Endothelial cell of umbilical vein (primary cell): Measurements from ENCODE around the gene CWC27. TPM values are rescaled to one million over a fixed set of nuclear protein-coding genes. Genes with fewer than 3 reads are reported as not detected.

Experiments
- BruUV-seq: library from RNA; stranded (reverse); fragments of 400-500 nt; replicated peaks from 2 replicates; lab custom pipeline; 2021; lab: Mats Ljungman, UMichigan
- CTCF ChIA-PET: fragments of 300-600, 350-600 bp; sonication (Branson Sonifier 250); formaldehyde crosslinking; loops from one replicate; lab custom pipeline; 2021; ENCODE audit warnings: antibody characterized with exemption, inconsistent platforms; lab: Charles Lee
- POLR2A ChIA-PET: fragments of 300-600, 350-600 bp; sonication (Branson Sonifier 250); formaldehyde crosslinking; loops from one replicate; lab custom pipeline; 2021; ENCODE audit warnings: antibody characterized with exemption, inconsistent platforms; lab: Charles Lee
- DNase-seq: peaks from one replicate; pipeline ENCODE4 v3.0.0-alpha.2; 2011; ENCODE audit warnings: low read depth, low spot score
- FAIRE-seq: peaks from 2 replicates; lab custom pipeline; 2011; peaks lifted over from hg19 to GRCh38; lab: Jason Lieb, UNC
- H2AFZ ChIP-seq: 2 replicates; pipeline ENCODE4 v1.6.0; 2012; ENCODE audit warnings: low read depth, low read length, control low read depth, inconsistent platforms
- H3K27ac ChIP-seq: 2 replicates; pipeline ENCODE4 v1.5.1; 2011; ENCODE audit warnings: low read depth, mild to moderate bottlenecking, control low read depth, low read length, moderate library complexity; ENCODE audit not compliant: insufficient read depth
- H3K27me3 ChIP-seq, 2 experiments: 2 replicates each; pipeline versions ENCODE4 v1.6.0 to v1.6.1; 2011; ENCODE audit warnings: low read length in 2 of 2, mixed read lengths in 1 of 2; ENCODE audit not compliant: control insufficient read depth in 2 of 2, insufficient read depth in 2 of 2
- H3K36me3 ChIP-seq, 2 experiments: 2 replicates in 1 of 2; 3 replicates in 1 of 2; pipeline ENCODE4 v1.5.1; 2011; ENCODE audit warnings: low read length in 2 of 2, mild to moderate bottlenecking in 1 of 2, moderate library complexity in 1 of 2; ENCODE audit not compliant: control insufficient read depth in 2 of 2, insufficient read depth in 2 of 2; ENCODE audit errors: extremely low read depth in 1 of 2
- H3K4me1 ChIP-seq: 3 replicates; pipeline ENCODE4 v1.5.1; 2011; ENCODE audit warnings: mild to moderate bottlenecking, low read length; ENCODE audit not compliant: control insufficient read depth, insufficient read depth; ENCODE audit errors: extremely low read depth
- H3K4me2 ChIP-seq: 2 replicates; pipeline ENCODE4 v1.6.1; 2011; ENCODE audit warnings: low read length, control low read depth, mixed read lengths; ENCODE audit not compliant: insufficient read depth
- H3K4me3 ChIP-seq, 3 experiments: fragments of 200-600 bp in 1 of 3; sonication (generic), shearing (Covaris generic) in 1 of 3; replicated peaks in 1 of 3; 2 replicates each; pipeline ENCODE4 v1.5.1; 2011 to 2016; ENCODE audit warnings: control low read depth in 3 of 3, low read length in 3 of 3, mild to moderate bottlenecking in 2 of 3, inconsistent platforms in 1 of 3, low read depth in 1 of 3, moderate library complexity in 1 of 3; ENCODE audit not compliant: insufficient read depth in 1 of 3
- H3K79me2 ChIP-seq: 2 replicates; pipeline ENCODE4 v1.6.0; 2012; ENCODE audit warnings: low read length, inconsistent platforms; ENCODE audit not compliant: control insufficient read depth, insufficient read depth
- H3K9ac ChIP-seq: replicated peaks from 2 replicates; pipeline ENCODE3; 2011; ENCODE audit warnings: low read length, control low read depth; ENCODE audit not compliant: insufficient read depth; ENCODE audit errors: extremely low read depth
- H3K9me1 ChIP-seq: replicated peaks from 3 replicates; pipeline ENCODE4 v1.6.0; 2011; ENCODE audit warnings: mild to moderate bottlenecking, low read length; ENCODE audit not compliant: control insufficient read depth, insufficient read depth; ENCODE audit errors: extremely low read depth
- H3K9me3 ChIP-seq: replicated peaks from 2 replicates; pipeline ENCODE4 v1.5.1; 2012; ENCODE audit warnings: low read length, inconsistent platforms; ENCODE audit not compliant: control insufficient read depth, insufficient read depth
- H4K20me1 ChIP-seq: replicated peaks from 2 replicates; pipeline ENCODE3; 2011; ENCODE audit warnings: mild to moderate bottlenecking, low read length; ENCODE audit not compliant: control insufficient read depth, insufficient read depth; ENCODE audit errors: extremely low read depth
- EZH2 ChIP-seq: IDR thresholded peaks from 2 replicates; pipeline ENCODE4 v1.6.1; 2012; ENCODE audit warnings: borderline replicate concordance, low read depth, mild to moderate bottlenecking, moderate library complexity, low read length, inconsistent platforms; ENCODE audit not compliant: severe bottlenecking
- GATA2 ChIP-seq: IDR thresholded peaks from 2 replicates; pipeline ENCODE4 v1.7.0; 2011; ENCODE audit warnings: low read depth, mild to moderate bottlenecking, moderate library complexity, mixed read lengths, low read length; ENCODE audit not compliant: insufficient read length, insufficient read depth
- MYC ChIP-seq: IDR thresholded peaks from one replicate; pipeline ENCODE4 v1.6.1; 2011; ENCODE audit warnings: mild to moderate bottlenecking, low read depth, low read length
- POLR2A ChIP-seq: IDR thresholded peaks from 2 replicates; pipeline ENCODE4 v1.6.1; 2012; ENCODE audit warnings: low read depth, mild to moderate bottlenecking, control low read depth, low read length
- dilution Hi-C: fragments of 300-500 bp; cut with MboI; formaldehyde crosslinking; loops from one replicate; pipeline ENCODE4 v1.15.0; 2019; ENCODE audit warnings: low sequenced_read_pairs; ENCODE audit not compliant: extremely low pct_ligation_motif_present
- intact Hi-C: fragments of 100-400 bp; cut with micrococcal nuclease; formaldehyde crosslinking; loops from one replicate; pipeline ENCODE4 v1.10.0; 2022
- polyA plus RNA-seq, 4 experiments: library from polyadenylated mRNA; depleted of rRNA in 3 of 4; stranded (reverse) in 3 of 4; unstranded in 1 of 4; fragments of >200 nt; gene quantifications; 2 replicates each; pipeline versions ENCODE4 v1.2.1 to v1.2.3, GENCODE V29; 2011 to 2012; ENCODE audit warnings: missing spikeins in 1 of 4
- total RNA-seq: library from RNA; stranded (reverse); gene quantifications from 2 replicates; pipeline ENCODE4 v1.2.3, GENCODE V29; 2021
- TF ChIP-seq, protein P1 (sequence below), 2 donors: IDR thresholded peaks; 1 replicate in 1 of 2; 2 replicates in 1 of 2; pipeline ENCODE4 v1.5.1; 2011; ENCODE audit warnings: low read length in 2 of 2, mild to moderate bottlenecking in 2 of 2, moderate library complexity in 2 of 2, control low read depth in 1 of 2, inconsistent platforms in 1 of 2, low read depth in 1 of 2; ENCODE audit not compliant: insufficient read depth in 1 of 2; ENCODE audit errors: extremely low read depth in 1 of 2

Gene CWC27
- total and polyA plus RNA-seq, 2 donors (not counting 3 experiments of a cell fraction or from before 2014, with no cell fraction given), result 11.9 to 23.8 TPM

GRCh38 chr5:64918083-64918482, 149.4 kb downstream of the CWC27 start:
- Histone ChIP-seq H3K4me1 (no peaks in the 10 kb centered on the region), H3K27ac (no peak overlapping the region), H3K9ac (no peak overlapping the region), H3K79me2 (no peaks in the 10 kb centered on the region), H2AFZ (no peak overlapping the region), H3K4me2 (no peak overlapping the region), H3K9me3 (no peaks in the 10 kb centered on the region), H3K27me3 (no peaks in the 10 kb centered on the region), H3K9me1 (no peaks in the 10 kb centered on the region), H3K36me3 (no peaks in the 10 kb centered on the region), H4K20me1 (no peaks in the 10 kb centered on the region), H3K4me3 (no peak overlapping the region)
- dilution Hi-C loops, result no loop called here
- intact Hi-C loops, result no loop called here
- ChIA-PET CTCF (no interaction called here), POLR2A (no interaction called here)
- TF ChIP-seq GATA2 (no peak), MYC (no peak), EZH2 (no peak), POLR2A (no peak)
- TF ChIP-seq, protein P1, sequence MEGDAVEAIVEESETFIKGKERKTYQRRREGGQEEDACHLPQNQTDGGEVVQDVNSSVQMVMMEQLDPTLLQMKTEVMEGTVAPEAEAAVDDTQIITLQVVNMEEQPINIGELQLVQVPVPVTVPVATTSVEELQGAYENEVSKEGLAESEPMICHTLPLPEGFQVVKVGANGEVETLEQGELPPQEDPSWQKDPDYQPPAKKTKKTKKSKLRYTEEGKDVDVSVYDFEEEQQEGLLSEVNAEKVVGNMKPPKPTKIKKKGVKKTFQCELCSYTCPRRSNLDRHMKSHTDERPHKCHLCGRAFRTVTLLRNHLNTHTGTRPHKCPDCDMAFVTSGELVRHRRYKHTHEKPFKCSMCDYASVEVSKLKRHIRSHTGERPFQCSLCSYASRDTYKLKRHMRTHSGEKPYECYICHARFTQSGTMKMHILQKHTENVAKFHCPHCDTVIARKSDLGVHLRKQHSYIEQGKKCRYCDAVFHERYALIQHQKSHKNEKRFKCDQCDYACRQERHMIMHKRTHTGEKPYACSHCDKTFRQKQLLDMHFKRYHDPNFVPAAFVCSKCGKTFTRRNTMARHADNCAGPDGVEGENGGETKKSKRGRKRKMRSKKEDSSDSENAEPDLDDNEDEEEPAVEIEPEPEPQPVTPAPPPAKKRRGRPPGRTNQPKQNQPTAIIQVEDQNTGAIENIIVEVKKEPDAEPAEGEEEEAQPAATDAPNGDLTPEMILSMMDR (IDR thresholded peaks at IDR 0.05; ENCODE audit: extremely low read depth in 1 of 2, insufficient read depth in 1 of 2, low read depth in 1 of 2, low read length in 2 of 2), result no peak
- DNase-seq (no peak), FAIRE-seq (no peak)
- BruUV-seq, result no TSS peak

GRCh38 chr5:64921386-64921785, 152.7 kb downstream of the CWC27 start:
- CTCF ChIA-PET, result no interaction called here
- FAIRE-seq, result no peak

More at GRCh38 chr5:64921386-64921785, 152.7 kb downstream of the CWC27 start:
- Histone ChIP-seq H3K4me2 (no peak overlapping the region), H3K27ac (no peak overlapping the region), H3K79me2 (no peaks in the 10 kb centered on the region), H2AFZ (no peak overlapping the region), H4K20me1 (no peaks in the 10 kb centered on the region), H3K36me3 (no peaks in the 10 kb centered on the region), H3K9me1 (no peaks in the 10 kb centered on the region), H3K9me3 (no peaks in the 10 kb centered on the region), H3K27me3 (no peaks in the 10 kb centered on the region), H3K4me3 (no peak overlapping the region), H3K4me1 (no peaks in the 10 kb centered on the region), H3K9ac (no peak overlapping the region)
- intact Hi-C loops (no loop called here), dilution Hi-C loops (no loop called here)
- POLR2A ChIA-PET, result no interaction called here
- BruUV-seq, result no TSS peak
- TF ChIP-seq EZH2, result no peak
- no peak for TF ChIP-seq GATA2
- DNase-seq, result no peak
